GM21381 (cell line): ENCODE results near the gene NXPH4.
A peak's percentile ranks its signal among the peaks of the same experiment; 100 is the strongest.

Source experiments
- ATAC-seq: cut with Tn5 transposase; IDR thresholded peaks from one replicate; pipeline ENCODE4 v1.9.1; 2021; ENCODE audit warnings: mild to moderate bottlenecking, moderate library complexity; ENCODE audit not compliant: unreplicated experiment

Gene NXPH4

DNA sequence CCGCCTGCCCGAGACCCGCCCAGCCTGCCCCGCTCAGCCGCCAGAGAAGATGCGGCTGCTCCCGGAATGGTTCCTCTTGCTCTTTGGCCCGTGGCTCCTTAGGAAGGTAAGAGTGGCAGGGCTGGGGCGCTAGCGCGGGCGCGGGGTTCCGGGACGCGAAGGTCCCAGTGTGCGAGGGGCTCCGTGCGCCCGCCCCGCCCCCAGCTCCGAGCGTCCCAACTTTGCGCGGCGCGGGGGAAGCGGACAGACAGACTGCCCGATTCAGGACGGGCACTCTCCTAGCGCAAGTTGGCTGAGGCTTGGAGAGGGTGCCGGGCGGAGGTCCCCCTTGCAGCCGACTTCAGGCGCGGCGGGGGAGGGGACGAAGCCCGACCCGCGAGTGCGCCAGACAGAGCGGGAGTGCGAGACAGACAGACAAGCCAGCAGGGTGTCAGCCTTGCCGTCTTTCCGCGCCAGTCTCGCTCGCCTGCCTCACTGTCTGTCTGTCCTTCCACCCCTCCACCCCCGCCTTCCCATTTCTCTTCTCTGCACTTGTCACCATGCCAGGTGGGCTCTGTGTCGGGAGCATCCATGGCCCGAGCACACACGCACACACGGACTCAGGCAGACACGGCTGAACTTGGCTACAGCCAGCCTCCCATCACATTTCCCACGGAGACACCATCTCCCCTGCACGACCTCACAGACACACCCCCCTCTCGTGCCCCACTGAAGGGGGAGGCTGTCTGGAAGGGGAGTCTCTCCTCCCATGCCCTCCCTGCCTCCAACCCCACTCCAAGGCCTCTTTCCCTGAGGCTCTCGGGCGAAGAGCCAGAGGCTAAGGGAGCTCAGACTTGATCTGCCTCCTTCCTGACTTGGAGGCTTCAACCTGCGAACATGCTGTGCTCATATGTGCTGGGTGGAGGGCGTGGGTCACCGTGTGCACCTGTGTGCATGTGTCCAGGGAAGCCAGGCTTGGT, 606 bp downstream of the NXPH4 start:
- ATAC-seq: peak; percentile 2

DNA sequence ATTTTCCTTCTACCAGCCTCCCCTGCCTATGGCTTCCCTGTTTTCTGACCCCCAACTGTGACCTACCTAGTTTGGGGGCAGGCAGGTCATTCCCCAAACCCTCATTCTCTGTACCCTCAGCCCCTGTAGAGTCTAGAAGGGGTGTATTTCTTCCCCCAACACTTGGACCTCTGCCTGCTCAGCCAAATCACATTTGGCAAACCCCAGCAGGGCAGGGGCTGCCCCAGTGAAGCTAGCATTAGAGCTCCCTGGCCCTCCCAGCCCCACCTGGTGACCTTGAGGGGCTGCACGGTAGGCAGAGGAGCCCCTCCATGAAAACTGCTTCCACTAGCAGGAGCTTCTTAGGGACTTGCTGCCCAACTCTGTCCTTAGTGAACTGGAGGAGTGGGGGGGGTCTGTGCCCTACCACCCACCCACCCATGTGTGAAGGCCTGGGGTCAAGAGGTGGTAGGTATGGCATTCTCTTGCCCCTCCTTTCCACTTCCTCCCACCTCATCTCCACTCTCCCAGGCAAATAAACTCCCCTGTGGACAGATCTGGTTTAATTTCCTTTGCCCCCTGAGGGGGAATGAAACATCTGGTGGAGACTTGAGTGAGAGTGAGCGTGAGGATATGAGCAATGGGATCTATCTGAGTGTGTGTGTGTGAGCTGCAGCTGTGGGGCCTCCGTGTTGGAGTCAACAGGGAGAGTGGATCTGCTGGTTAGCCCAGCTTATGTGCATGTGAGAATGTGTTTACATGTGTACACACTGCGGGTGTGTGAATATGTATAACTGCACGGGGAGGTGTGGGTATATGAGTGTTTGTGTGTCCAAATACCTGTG, 1.6 kb downstream of the NXPH4 start:
- no peak for ATAC-seq

DNA sequence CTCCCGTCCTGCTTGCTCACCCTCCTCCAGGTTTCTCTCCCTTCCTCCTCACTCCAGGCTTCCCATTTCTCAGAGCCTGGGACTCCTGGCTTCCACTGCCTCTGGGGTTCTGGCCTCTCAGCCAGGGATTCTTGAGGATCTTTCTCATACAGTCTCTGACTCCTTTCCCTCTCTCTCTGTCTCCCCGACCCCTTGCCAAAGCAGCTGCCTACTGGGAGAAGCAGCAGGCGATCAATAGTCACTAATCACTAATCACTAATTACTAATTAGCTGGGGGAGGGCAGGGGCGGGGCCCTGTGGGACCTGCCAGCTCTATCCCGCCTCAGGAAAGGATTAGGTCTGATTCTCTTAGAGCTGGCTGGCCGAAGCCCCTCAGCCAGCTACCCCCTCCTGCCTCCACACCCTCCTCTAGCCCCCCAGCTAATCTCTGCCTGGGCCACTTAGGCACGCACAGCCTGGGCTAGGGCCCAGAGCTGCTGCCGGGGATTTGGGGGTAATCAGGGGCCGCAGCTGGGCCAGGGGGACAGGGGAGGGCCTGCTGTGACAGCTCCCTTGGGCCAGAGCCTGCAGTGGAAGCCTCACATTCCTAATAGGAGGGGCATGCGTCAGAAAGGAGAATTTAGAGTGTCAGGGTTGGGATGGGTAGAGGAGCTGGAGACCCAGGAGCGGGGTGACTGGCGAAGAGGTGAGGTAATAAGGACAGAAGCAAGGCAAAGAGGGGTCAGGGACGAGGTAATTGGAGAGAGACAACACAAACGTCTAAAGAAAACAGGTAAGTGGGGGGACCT, 2.8 kb downstream of the NXPH4 start:
- ATAC-seq: no peak

DNA sequence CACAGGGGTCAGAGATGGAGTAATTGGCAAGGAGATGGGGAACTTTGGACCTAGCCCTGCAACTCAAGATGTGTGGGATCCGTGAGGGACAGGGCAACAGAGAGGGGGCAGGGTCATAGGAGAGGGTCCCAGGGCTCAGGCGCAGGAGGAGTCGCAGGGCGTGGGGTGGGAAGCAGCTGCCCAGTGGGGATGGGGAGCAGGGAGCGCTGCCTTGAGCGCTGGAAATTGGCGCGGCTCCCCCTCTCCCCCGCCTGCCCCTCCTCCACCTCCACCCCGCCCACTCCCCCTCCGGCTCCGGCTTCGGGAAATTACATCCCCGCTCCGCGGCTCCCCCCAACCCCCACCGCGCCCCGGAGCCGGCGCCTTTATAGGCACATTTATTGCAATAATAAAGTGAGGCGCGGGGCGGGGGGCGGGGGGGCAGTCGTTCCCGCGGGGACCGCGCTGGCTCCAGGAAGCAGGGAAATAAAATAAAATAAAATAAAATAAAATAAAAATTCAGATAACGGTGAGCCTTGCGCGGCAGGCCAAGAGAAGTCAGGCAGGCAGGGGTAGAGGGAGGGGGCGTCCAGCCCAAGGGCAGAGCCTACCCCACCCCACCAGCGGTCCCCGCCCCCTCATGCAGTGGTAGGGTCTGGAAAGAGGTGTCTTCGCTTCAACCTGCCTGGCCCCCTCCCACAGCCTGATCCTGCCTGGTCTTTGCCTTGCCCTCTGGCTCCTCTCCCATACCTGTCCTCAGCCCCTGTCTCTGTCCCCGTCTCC, 3.6 kb downstream of the NXPH4 start:
- no peak for ATAC-seq

DNA sequence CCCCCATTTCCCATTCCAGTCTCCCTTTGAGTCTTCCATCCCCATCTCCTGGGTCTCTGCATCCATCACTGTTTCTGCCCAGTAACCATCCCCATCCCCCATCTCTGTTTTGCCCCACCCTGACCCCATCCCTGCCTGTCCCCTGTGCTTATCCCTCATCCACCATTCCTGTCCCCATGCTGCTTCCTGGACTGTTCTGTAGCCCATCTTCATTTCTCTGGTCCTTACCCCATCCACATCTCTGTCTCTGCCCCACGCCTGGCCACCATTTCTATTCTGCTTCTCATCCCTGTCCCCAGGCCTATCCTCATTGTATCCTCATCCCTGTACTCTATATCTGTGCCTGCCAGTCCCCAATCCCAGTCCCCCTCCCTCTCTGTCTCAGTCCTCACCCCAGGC, 4.2 kb downstream of the NXPH4 start:
- no peak for ATAC-seq

DNA sequence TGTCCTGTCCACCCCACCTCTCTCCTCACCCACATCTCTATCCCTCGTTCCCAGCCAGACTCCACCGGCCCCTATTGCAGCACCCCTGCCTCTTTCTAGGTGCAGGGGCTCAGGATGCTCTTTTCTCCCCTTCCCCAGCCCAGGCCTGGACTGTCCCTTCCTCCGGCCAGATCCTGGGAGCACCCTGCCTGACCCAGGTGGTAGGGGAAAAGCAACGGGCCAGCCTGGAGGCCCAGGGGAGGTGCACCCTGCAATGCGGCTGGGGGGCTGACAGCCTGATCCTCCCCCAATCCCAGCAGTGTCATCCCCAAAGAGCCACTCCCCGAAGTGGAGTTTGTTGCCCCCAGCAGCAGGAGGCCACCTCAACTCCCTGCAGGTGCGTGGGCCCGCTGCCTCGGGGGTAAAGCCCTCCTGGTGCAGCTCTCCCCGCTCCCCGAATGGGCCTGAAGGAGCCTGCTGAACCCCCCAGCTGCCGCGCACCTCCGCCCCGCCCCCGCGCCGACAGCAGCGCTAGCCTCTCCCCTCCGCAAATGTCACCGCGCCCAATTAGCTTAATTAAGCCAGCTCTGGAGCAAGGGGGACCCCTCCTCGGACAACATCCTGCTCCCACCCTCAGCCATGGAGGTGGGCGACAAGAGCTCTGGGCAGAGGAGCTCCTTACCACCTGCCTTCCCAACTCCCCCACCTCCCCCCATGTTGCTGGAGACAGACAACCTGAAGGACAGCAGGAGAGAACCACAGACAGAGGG, 4.7 kb downstream of the NXPH4 start:
- no peak for ATAC-seq

DNA sequence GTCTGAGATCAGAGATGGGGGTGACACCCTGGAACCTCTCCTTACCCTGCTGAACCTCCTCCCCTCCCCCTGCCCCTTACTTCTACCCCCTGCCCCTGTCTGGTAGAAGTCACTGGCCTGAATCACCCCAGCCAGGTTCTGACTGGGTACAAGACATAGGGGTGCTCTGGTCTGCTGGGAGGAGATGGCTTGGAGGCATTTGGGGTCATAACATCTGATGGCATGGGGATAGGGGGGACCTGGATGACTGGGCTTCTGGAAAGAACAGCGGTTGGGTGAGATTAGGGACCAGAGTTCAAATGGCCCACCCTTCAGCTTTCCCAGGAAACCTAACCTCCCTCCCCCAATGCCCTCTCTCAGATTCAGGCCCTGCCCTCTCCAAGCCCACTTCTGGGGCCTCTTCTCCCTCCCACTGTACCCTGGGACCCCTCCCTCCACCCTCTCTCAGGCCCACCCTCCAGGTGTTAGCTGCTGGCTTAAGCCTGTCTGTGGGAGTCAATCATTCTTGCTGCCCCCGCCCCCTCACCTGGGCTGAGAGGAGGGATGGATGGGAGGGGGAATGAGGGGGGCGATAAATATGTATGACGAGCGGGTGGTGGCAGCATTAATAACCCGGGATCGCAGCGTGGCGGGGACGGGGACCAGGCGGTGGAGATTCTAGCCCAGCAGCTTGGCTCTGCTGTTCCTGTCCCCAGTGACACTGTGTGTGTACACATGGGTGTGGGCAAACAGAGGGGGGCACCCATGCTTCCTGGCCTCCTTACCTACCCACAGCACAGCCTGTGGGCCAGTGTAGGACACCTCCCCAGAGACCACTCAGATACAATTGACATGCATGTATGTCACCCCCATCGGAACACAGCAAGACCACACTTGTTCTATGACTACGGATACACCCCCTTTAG, 5.9 kb downstream of the NXPH4 start:
- ATAC-seq: no peak

DNA sequence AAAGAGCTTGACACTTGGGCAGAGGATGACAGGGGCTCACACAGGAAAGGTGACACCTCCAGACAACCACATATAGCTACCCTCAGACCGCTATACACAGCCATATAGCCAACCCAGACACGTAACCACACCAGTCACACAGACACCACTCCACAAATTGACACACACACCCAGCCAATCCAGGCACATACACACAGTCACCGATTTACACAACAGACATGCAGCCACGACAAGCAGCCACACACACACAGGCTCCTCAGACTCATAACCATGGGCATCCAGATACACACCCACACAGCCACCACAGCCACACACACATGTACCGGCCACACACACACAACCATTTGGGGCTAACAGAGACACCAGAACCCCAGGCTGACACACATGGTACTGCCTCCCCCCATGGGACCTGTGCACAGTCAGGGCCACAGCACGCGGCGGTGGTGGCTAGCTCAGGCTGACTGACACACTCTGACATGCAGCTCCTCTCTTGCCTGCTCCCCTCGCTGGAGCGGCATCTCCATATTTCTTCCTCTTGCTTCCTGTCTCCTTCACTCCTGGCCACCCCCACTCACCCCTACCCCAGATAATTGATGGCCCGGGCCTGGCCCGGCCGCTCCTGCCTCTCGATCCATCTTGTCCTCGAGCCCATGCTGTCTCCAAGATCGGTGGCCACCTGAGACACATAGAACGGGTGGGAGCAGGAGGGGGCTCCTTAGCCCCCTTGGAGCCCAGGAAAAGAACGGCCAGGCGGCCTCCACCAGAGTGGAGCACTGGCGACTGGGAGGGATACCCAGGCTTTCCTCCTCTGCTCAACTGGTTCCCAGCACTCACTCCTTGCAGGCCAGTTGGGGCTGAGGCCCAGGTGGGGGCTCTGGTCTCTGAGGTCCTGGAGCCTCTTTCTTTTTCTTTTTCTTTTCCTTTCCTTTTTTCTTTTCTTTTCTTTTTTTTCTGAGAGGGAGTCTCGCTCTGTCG, 6.9 kb downstream of the NXPH4 start:
- ATAC-seq: no peak

DNA sequence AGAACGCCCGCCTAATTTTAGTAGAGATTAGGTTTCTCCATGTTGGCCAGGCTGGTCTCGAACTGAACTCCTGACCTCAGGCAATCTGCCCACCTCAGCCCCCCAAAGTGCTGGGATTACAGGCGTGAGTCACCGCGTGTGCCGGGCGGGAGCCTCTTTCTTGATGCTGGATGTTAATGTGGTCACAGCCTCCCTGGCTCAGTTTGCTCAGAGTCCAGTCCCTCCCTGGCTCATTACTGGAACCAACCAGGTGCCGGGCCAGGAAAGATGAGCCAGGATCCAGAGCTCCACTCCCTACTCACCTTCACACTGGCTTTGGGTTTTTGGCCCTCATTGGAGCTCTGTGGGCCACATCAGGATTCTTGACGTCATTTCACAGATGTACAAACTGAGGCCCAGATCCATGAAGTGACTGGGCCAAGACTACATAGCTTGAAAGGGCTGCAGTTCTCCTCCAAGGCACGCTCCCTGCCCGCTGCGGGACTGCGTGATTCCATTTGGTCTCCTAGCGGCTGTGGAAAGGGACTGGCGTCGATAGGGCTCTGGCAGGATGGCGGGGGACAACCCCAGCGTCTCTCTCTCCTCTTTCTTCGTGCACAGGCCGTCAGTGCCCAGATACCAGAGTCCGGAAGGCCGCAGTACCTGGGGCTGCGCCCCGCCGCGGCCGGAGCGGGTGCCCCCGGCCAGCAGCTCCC, 7.8 kb downstream of the NXPH4 start:
- no peak for ATAC-seq

DNA sequence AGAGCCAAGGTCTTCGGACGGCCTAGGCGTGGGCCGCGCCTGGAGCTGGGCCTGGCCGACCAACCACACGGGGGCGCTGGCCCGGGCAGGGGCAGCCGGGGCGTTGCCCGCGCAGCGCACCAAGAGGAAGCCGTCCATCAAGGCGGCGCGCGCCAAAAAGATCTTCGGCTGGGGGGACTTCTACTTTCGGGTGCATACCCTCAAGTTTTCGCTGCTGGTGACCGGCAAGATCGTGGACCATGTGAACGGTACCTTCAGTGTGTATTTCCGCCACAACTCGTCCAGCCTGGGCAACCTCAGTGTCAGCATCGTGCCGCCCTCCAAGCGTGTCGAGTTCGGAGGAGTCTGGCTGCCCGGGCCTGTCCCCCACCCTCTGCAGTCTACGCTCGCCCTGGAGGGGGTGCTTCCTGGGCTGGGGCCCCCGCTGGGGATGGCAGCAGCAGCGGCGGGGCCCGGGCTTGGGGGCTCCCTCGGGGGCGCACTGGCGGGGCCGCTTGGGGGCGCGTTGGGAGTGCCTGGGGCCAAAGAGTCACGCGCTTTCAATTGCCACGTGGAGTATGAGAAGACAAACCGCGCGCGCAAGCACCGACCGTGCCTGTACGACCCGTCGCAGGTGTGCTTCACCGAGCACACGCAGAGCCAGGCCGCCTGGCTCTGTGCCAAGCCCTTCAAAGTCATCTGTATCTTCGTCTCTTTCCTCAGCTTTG, 8.5 kb downstream of the NXPH4 start:
- no peak for ATAC-seq

DNA sequence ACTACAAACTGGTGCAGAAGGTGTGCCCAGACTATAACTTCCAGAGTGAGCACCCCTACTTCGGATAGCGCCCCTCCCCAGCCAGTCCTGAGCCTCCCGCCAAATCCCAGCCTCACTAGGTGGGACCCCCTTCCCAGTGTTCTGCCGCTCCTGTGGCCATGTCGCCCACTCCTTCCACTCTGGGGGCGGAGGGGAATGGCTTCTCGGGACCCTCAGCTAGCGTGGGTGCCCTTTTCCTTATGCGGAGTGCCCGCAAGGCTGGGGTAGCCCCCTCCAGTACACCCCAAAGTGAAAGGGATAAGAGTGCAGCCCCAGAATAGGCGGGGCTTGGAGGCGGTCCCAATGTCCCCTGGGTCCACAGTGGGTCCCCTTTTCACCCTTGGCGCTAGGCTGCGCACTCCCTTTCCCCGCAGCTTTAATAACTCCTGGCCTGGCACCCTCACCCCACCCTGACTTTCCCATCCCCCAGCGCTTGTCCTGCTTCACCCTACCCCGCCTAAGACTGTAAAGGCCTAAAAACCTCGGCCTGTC, 9.2 kb downstream of the NXPH4 start:
- ATAC-seq: no peak

DNA sequence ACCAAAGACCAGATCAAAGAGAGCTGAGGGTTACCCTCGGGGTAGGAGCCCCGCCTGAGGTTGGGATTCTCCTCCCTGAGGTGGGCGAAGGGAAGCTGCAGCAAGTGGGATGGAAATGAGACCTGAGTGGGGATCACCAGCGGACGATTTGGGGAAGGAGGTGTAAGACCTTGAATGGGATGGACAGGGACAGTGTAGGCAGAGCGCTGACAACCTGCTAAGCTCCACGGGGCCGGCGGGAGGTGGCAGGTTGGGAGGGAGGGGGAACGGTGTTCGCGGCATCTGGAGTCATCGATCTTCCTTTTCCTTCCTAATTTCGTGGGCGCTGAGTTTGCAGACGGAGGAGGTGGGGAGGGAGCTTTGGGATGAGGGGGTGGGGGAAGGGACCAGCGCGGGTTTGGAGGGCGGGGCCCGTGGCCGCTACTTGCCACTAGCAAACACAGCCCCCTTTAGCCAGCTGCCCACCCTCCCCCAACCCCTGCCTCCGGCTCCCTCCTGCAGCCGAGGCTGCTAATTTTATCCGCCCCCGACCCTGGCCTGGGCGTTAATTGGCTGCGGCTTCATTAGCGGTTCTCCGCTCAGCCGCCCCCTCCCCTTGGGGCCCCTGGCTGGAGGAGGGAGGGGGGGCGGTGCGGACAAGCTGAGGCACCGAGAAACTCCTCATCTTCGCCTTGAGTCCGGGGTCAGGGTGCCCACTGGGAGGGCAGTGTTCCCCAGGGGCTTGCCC, 10.2 kb downstream of the NXPH4 start:
- ATAC-seq: no peak

DNA sequence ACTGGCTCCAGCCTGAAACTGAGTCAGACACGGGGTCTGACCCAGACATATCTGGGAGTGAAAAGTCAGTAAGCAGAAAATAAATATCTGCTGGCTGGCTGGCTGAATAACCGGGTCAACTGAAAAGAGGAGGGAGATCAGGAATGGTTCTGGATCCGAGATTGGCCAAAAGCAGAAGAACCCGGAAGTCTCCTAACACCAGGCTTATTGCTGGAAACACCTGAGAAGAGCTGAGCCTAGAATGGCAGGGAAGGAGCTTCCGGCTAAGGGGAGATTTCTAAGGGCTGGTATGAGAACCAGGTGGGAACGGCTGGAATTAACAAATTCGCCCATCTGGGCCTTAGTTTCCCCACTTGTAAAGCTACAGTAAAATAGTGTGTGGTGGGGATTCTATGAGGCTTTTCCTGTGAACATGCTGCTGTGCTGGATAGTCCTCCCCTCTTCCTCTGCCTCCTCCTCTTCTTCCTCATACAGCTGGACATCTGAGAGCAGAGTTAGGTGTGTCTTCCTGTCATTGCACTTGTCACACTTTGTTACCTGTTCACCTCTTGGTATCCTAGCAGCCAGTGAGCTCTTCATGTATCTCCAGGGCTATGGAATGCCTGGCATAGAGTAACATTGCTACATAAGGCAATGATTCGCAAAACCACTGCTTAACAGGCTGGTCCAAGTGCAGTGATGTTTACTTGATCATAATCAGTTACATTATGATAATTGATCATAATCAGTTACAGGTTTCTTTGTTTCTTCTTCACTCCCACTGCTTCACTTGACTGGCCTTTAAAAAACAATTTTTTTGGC, 10.9 kb downstream of the NXPH4 start:
- no peak for ATAC-seq

DNA sequence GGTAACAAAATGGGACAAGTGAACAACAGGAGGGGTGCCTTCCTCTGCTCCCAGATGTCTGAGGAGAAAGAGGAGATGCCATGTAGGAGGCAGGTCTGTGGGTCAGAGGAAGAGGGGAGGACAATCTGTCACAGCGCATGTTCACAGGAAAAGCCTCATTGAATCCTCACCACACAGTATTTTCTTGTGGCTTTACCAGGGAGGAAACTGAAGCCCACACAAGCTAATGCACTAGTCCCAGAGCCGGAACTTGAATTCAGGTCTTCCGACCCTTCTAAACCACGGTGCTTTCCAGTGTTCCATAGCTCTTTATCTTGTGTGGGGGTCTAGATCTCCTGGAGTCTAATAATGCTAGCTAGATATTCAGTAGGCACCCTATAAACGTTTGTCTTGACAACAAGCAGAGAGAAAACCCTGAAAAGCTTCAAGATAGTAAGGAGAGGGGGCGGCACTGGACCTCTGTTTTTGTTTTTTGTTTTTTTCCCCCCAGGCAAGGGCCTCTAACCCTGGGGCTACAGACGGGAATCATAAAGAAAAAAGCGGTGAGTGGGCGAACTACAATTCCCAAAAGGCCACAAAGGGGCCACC, 12.5 kb downstream of the NXPH4 start:
- ATAC-seq: no peak
